B cell (primary cell): ENCODE measurements around the gene HLA-DOB. TPM values are rescaled to one million over a fixed set of nuclear protein-coding genes. Genes with fewer than 3 reads are reported as not detected.
A peak's percentile ranks its signal among the peaks of the same experiment; 100 is the strongest.

Experiments used
- ATAC-seq: fragments of 200-7000 bp; cut with Tn5 transposase; one replicate; pipeline ENCODE4 v1.10.0; 2021; ENCODE audit warnings: low read depth, mild to moderate bottlenecking, moderate number of reproducible peaks, moderate library complexity
- CTCF ChIA-PET: fragments of 350-600 bp; sonication (Branson Sonifier 250); formaldehyde crosslinking; loops from one replicate; lab custom pipeline; 2021; ENCODE audit warnings: antibody characterized with exemption, inconsistent platforms; lab: Charles Lee
- POLR2A ChIA-PET: fragments of 350-600 bp; sonication (Branson Sonifier 250); formaldehyde crosslinking; loops from one replicate; lab custom pipeline; 2021; ENCODE audit warnings: antibody characterized with exemption; lab: Charles Lee
- DNase-seq: peaks from one replicate; pipeline ENCODE4 v3.0.0; 2013
- H2AFZ ChIP-seq: 2 replicates; pipeline ENCODE4 v1.6.1; 2012; ENCODE audit warnings: mild to moderate bottlenecking, low read depth, low read length; ENCODE audit not compliant: insufficient read depth, poor library complexity, severe bottlenecking
- H3K27ac ChIP-seq, 2 donors: 1 replicate in 1 of 2; 2 replicates in 1 of 2; pipeline ENCODE4 v1.5.1; 2012 to 2013; ENCODE audit warnings: low read length in 2 of 2, mild to moderate bottlenecking in 2 of 2, moderate library complexity in 1 of 2
- H3K27me3 ChIP-seq, 4 experiments: fragments of 200-600 bp in 1 of 4; sonication (generic) in 1 of 4; replicated peaks in 1 of 4; 1 replicate in 2 of 4; 2 replicates in 2 of 4; pipeline versions ENCODE4 v1.6.1 to v1.7.0; 2013 to 2016; ENCODE audit warnings: low read length in 3 of 4, mild to moderate bottlenecking in 2 of 4, mixed read lengths in 1 of 4, moderate library complexity in 1 of 4; ENCODE audit not compliant: insufficient read depth in 4 of 4, control insufficient read depth in 3 of 4; ENCODE audit errors: control extremely low read depth in 1 of 4
- H3K36me3 ChIP-seq, 2 experiments: replicated peaks in 1 of 2; 1 replicate in 1 of 2; 2 replicates in 1 of 2; pipeline versions ENCODE4 v1.6.1 to v1.7.1; 2013; ENCODE audit warnings: low read length in 1 of 2; ENCODE audit not compliant: insufficient read depth in 2 of 2, control insufficient read depth in 1 of 2; ENCODE audit errors: control extremely low read depth in 1 of 2, extremely low read depth in 1 of 2
- H3K4me1 ChIP-seq, 2 donors: fragments of 200-600 bp in 1 of 2; sonication (generic) in 1 of 2; 1 replicate in 1 of 2; 2 replicates in 1 of 2; pipeline versions ENCODE4 v1.5.1 to v1.6.1; 2013 to 2017; ENCODE audit warnings: low read length in 2 of 2; ENCODE audit not compliant: control insufficient read depth in 2 of 2, insufficient read depth in 2 of 2
- H3K4me2 ChIP-seq: replicated peaks from 2 replicates; pipeline ENCODE3; 2012; ENCODE audit warnings: mild to moderate bottlenecking, low read depth, low read length; ENCODE audit not compliant: poor library complexity, severe bottlenecking
- H3K4me3 ChIP-seq, 5 experiments: fragments of 200-600 bp in 1 of 5; sonication (generic) in 1 of 5; 1 replicate in 3 of 5; 2 replicates in 2 of 5; pipeline versions ENCODE4 v1.5.1 to v1.7.0; 2011 to 2016; ENCODE audit warnings: low read length in 4 of 5, mild to moderate bottlenecking in 4 of 5, low read depth in 2 of 5, control low read depth in 1 of 5, moderate library complexity in 1 of 5; ENCODE audit not compliant: insufficient read depth in 1 of 5; ENCODE audit errors: control extremely low read depth in 1 of 5, extremely low read depth in 1 of 5
- H3K79me2 ChIP-seq: fragments of 200-600 bp; sonication (generic); one replicate; pipeline ENCODE4 v1.6.0; 2016; ENCODE audit warnings: low read length; ENCODE audit not compliant: control insufficient read depth, insufficient read depth
- H3K9ac ChIP-seq: fragments of 200-600 bp; sonication (generic); 2 replicates; pipeline ENCODE4 v1.6.1; 2017; ENCODE audit warnings: mild to moderate bottlenecking, low read length, moderate library complexity
- H3K9me3 ChIP-seq, 3 donors: one replicate each; pipeline versions ENCODE4 v1.6.1 to v1.7.1; 2013; ENCODE audit warnings: low read length in 2 of 3; ENCODE audit not compliant: control insufficient read depth in 2 of 3, insufficient read depth in 1 of 3; ENCODE audit errors: control extremely low read depth in 1 of 3
- H4K20me1 ChIP-seq: 2 replicates; pipeline ENCODE4 v1.6.0; 2012; ENCODE audit warnings: mild to moderate bottlenecking, low read length; ENCODE audit not compliant: insufficient read depth, control insufficient read depth, poor library complexity, severe bottlenecking
- H3K27ac Mint-ChIP-seq: one replicate; pipeline ENCODE4 v1.8.0; 2021; ENCODE audit warnings: mixed read lengths
- H3K27me3 Mint-ChIP-seq: one replicate; pipeline ENCODE4 v1.8.0; 2021; ENCODE audit warnings: mixed read lengths
- H3K4me1 Mint-ChIP-seq: one replicate; pipeline ENCODE4 v1.8.0; 2021; ENCODE audit warnings: mixed read lengths
- H3K4me3 Mint-ChIP-seq: one replicate; pipeline ENCODE4 v1.8.0; 2021; ENCODE audit warnings: mixed read lengths
- H3K9me3 Mint-ChIP-seq: one replicate; pipeline ENCODE4 v1.8.0; 2022; ENCODE audit warnings: mixed read lengths; ENCODE audit not compliant: insufficient read depth
- CTCF ChIP-seq: fragments of 200-600 bp; IDR thresholded peaks from one replicate; pipeline ENCODE4 v1.8.0; 2022; ENCODE audit warnings: antibody characterized with exemption, mild to moderate bottlenecking
- EZH2 ChIP-seq: IDR thresholded peaks from 2 replicates; pipeline ENCODE4 v1.6.1; 2012; ENCODE audit warnings: borderline replicate concordance, low read depth, mild to moderate bottlenecking, moderate library complexity, low read length; ENCODE audit not compliant: insufficient read depth, poor library complexity, severe bottlenecking
- WGBS: methylation state at CpG from one replicate; pipeline ENCODE4 v1.1.5; 2013; ENCODE audit warnings: missing lambda C conversion rate; ENCODE audit not compliant: insufficient coverage; 5-methylcytosine and 5-hydroxymethylcytosine counted together
- intact Hi-C: fragments of 100-400 bp; cut with micrococcal nuclease; formaldehyde crosslinking; loops from one replicate; pipeline ENCODE4 v1.10.0; 2022
- polyA plus RNA-seq: library from polyadenylated mRNA; depleted of rRNA; stranded (reverse); fragments of >200 nt; gene quantifications from 2 replicates; pipeline ENCODE4 v1.2.3, GENCODE V29; 2012
- total RNA-seq, 2 donors: library from RNA; stranded (reverse); fragments of 120-200 nt in 1 of 2; gene quantifications; 1 replicate in 1 of 2; 2 replicates in 1 of 2; pipeline versions ENCODE4 v1.2.3 to v1.2.4, GENCODE V29; 2013 to 2022

HLA-DOB gene
- total and polyA plus RNA-seq, 2 donors (not counting 1 experiment from before 2014, with no cell fraction given) = 109 to 231 TPM

GRCh38 chr6:32843331-32843978 is 26.7 kb upstream of the HLA-DOB start:
- POLR2A ChIA-PET = interaction anchor here (1.4 to 9.7 kb wide), 12 partner anchors 12 to 572 kb away, joined by 3 to 282 read pairs (median 10); partner anchors contain the start of genes BRD2, HLA-DMA, HLA-DMB and HLA-DOB
- intact Hi-C loops = loop anchor here (5.0 kb wide), 1 partner anchor 176 kb away; the partner anchor contains the start of gene HLA-DQB1

More at GRCh38 chr6:32843331-32843978, 26.7 kb upstream of the HLA-DOB start:
- H3K36me3 ChIP-seq = peaks cover 7 to 59% of the 10 kb centered on the region in 2 experiments
- no peak for TF ChIP-seq CTCF
- TF ChIP-seq EZH2 = no peak
- peak overlapping the region; percentile 64 for H2AFZ ChIP-seq
- peak overlapping the region; percentile 88 to 100 (median 95) for H3K4me3 ChIP-seq
- peaks cover 85% of the 10 kb centered on the region for H3K4me1 Mint-ChIP-seq
- DNase-seq = no peak
- H3K27ac Mint-ChIP-seq = peak overlapping the region; percentile 99
- H3K4me2 ChIP-seq = peak overlapping the region; percentile 73
- H3K9me3 Mint-ChIP-seq = no peaks in the 10 kb centered on the region
- H3K4me3 Mint-ChIP-seq = peak overlapping the region; percentile 95
- ATAC-seq = no peak
- H3K4me1 ChIP-seq = peaks cover 73 to 79% of the 10 kb centered on the region in 2 donors
- peaks cover 85% of the 10 kb centered on the region for H3K79me2 ChIP-seq
- H3K9ac ChIP-seq = peak overlapping the region; percentile 96
- H3K27ac ChIP-seq = peak overlapping the region; percentile 96 to 97
- H3K9me3 ChIP-seq = no peaks in the 10 kb centered on the region
- H4K20me1 ChIP-seq = peaks cover 10% of the 10 kb centered on the region
- CTCF ChIA-PET = interaction anchor here (1.5 to 11.0 kb wide), 5 partner anchors 13 to 129 kb away, joined by 3 to 359 read pairs (median 15); partner anchors contain the start of genes PSMB9 and TAP1
- WGBS = 2% methylated on average over 26 of the region's 28 CpGs
- no peaks in the 10 kb centered on the region for H3K27me3 Mint-ChIP-seq
- no peaks in the 10 kb centered on the region for H3K27me3 ChIP-seq
